ENCODE data around the gene NGF. TPM values are rescaled to one million over a fixed set of nuclear protein-coding genes. Genes with fewer than 3 reads are reported as not detected.

The NGF gene
- total RNA-seq, 3 donors from 2014 or later (not counting 1 experiment from before 2014, with no cell fraction given), result not detected

GRCh38 chr1:115331558-115332331, 6.3 kb downstream of the NGF start:
- Histone ChIP-seq H3K9me3 (ENCODE audit: control insufficient read depth, insufficient read depth, low read length) (no peaks in the 10 kb centered on the region), H3K27me3 (ENCODE audit: control insufficient read depth, insufficient read depth, low read length) (no peaks in the 10 kb centered on the region), H3K4me3 (ENCODE audit: low read length) (no peak overlapping the region), H3K36me3 (ENCODE audit: control insufficient read depth, insufficient read depth, low read length) (no peaks in the 10 kb centered on the region), H3K27ac (ENCODE audit: low read length) (no peak overlapping the region), H3K4me1 (ENCODE audit: control insufficient read depth, insufficient read depth, low read length) (no peaks in the 10 kb centered on the region)
- H3K27me3 Mint-ChIP-seq (ENCODE audit: low read depth in 2 of 2), result peaks cover 7 to 12% of the 10 kb centered on the region in 2 donors
- intact Hi-C loops (cut with micrococcal nuclease), result no loop called here
- H3K9me3 Mint-ChIP-seq, result no peaks in the 10 kb centered on the region
- 89% methylated on average over 5 of the region's 5 CpGs for WGBS (ENCODE audit: insufficient coverage)
- H3K4me3 Mint-ChIP-seq, result no peak overlapping the region
- H3K4me1 Mint-ChIP-seq, result no peaks in the 10 kb centered on the region
- ATAC-seq, result no peak
- H3K27ac Mint-ChIP-seq, result no peak overlapping the region
- TF ChIP-seq, protein P1, sequence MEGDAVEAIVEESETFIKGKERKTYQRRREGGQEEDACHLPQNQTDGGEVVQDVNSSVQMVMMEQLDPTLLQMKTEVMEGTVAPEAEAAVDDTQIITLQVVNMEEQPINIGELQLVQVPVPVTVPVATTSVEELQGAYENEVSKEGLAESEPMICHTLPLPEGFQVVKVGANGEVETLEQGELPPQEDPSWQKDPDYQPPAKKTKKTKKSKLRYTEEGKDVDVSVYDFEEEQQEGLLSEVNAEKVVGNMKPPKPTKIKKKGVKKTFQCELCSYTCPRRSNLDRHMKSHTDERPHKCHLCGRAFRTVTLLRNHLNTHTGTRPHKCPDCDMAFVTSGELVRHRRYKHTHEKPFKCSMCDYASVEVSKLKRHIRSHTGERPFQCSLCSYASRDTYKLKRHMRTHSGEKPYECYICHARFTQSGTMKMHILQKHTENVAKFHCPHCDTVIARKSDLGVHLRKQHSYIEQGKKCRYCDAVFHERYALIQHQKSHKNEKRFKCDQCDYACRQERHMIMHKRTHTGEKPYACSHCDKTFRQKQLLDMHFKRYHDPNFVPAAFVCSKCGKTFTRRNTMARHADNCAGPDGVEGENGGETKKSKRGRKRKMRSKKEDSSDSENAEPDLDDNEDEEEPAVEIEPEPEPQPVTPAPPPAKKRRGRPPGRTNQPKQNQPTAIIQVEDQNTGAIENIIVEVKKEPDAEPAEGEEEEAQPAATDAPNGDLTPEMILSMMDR (IDR thresholded peaks at IDR 0.05), result no peak
- H3K36me3 Mint-ChIP-seq, result no peaks in the 10 kb centered on the region
- DNase-seq, result no peak

- DNase-seq (no peak), ATAC-seq (no peak)
- no peaks in the 10 kb centered on the region for H3K27me3 ChIP-seq (ENCODE audit: control insufficient read depth, insufficient read depth, low read length)
- Mint-ChIP-seq H3K4me3 (no peak overlapping the region), H3K9me3 (no peaks in the 10 kb centered on the region), H3K27ac (no peak overlapping the region), H3K4me1 (no peaks in the 10 kb centered on the region), H3K27me3 (ENCODE audit: low read depth in 2 of 2) (peaks cover 7 to 17% of the 10 kb centered on the region in 2 donors), H3K36me3 (no peaks in the 10 kb centered on the region)
- 89% methylated on average over 7 of the region's 7 CpGs for WGBS (ENCODE audit: insufficient coverage)
- no peak overlapping the region for H3K27ac ChIP-seq (ENCODE audit: low read length)
- H3K9me3 ChIP-seq (ENCODE audit: control insufficient read depth, insufficient read depth, low read length), result no peaks in the 10 kb centered on the region
- intact Hi-C loops (cut with micrococcal nuclease), result no loop called here
- no peaks in the 10 kb centered on the region for H3K36me3 ChIP-seq (ENCODE audit: control insufficient read depth, insufficient read depth, low read length)
- no peaks in the 10 kb centered on the region for H3K4me1 ChIP-seq (ENCODE audit: control insufficient read depth, insufficient read depth, low read length)
- TF ChIP-seq, protein P1 (IDR thresholded peaks at IDR 0.05), result no peak
- no peak overlapping the region for H3K4me3 ChIP-seq (ENCODE audit: low read length)
These were observed 7.5 kb downstream of the NGF start for GRCh38 chr1:115330480-115331013.

DNA sequence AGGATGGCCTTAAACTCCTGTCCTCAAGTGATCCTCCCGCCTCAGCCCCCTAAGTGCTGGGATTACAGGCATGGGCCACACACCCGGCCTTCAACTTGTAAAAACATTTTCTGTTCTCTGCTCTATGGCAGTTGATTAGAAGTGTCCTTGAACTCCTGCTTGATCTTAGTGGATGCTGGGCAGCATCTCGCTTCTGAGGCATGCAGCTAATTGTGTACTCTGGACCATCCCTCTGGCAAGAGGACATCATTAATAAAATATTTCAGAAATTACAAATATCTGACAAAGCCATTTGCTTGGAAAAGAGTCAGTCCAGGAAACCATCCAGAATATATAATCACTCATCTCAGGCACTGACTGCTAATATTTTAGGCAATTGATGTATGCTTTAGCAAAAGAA, 8.1 kb downstream of the NGF start:
- Mint-ChIP-seq H3K27me3 (ENCODE audit: low read depth in 2 of 2) (peaks cover 9 to 16% of the 10 kb centered on the region in 2 donors), H3K27ac (no peak overlapping the region), H3K4me1 (no peaks in the 10 kb centered on the region), H3K4me3 (no peak overlapping the region), H3K36me3 (no peaks in the 10 kb centered on the region), H3K9me3 (no peaks in the 10 kb centered on the region)
- Histone ChIP-seq H3K4me1 (ENCODE audit: control insufficient read depth, insufficient read depth, low read length) (no peaks in the 10 kb centered on the region), H3K36me3 (ENCODE audit: control insufficient read depth, insufficient read depth, low read length) (no peaks in the 10 kb centered on the region), H3K27ac (ENCODE audit: low read length) (no peak overlapping the region), H3K9me3 (ENCODE audit: control insufficient read depth, insufficient read depth, low read length) (no peaks in the 10 kb centered on the region), H3K4me3 (ENCODE audit: low read length) (no peak overlapping the region), H3K27me3 (ENCODE audit: control insufficient read depth, insufficient read depth, low read length) (no peaks in the 10 kb centered on the region)
- DNase-seq (no peak), ATAC-seq (no peak)
- TF ChIP-seq, protein P1 (IDR thresholded peaks at IDR 0.05), result no peak
- WGBS (ENCODE audit: insufficient coverage), result 85% methylated on average over 3 of the region's 3 CpGs
- intact Hi-C loops (cut with micrococcal nuclease), result no loop called here
